Measurements from ENCODE around the gene IER3IP1.
"Not testable (repeated sequence)": the region's sequence is repeated elsewhere in the genome, so short reads cannot be mapped to it uniquely, and the experiment has no call there.

IER3IP1 gene, protein sequence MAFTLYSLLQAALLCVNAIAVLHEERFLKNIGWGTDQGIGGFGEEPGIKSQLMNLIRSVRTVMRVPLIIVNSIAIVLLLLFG

DNA sequence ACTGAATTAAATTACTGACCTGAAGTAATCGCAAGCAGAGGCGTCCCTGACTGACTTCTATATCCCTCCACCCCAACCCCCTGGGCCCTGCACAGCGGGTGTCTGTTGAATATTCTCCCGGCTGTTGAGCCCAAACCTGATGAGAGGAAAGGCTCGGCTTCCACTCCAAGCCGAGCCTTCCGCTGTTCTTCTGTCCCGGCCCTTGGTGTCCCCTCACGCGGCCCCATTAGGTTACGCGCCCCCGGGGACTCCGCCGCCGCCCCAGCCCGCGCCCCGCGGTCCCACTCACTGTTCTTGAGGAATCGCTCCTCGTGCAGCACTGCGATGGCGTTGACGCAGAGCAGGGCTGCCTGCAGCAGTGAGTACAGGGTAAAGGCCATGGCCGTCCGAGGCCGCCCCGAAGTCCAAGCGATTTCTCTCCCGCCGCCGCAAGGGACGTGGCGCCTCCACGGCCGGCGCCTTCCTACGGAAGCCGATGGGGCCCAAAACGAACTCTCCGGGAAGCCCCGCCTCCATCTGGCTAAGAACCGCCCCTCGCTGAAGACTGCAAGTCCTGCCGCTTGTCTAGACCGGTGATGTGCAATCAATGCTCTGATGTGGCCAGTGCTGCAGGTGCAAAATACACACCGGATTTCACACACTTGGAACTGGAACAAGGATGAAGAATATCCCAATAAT is at the start of gene IER3IP1:
Gene IER3IP1 (minus strand): TSS at position 467 of the 678 bp plus-strand sequence. CDS start 87 bp downstream, at position 380.
- peak; percentile 83 for DNase-seq

DNA sequence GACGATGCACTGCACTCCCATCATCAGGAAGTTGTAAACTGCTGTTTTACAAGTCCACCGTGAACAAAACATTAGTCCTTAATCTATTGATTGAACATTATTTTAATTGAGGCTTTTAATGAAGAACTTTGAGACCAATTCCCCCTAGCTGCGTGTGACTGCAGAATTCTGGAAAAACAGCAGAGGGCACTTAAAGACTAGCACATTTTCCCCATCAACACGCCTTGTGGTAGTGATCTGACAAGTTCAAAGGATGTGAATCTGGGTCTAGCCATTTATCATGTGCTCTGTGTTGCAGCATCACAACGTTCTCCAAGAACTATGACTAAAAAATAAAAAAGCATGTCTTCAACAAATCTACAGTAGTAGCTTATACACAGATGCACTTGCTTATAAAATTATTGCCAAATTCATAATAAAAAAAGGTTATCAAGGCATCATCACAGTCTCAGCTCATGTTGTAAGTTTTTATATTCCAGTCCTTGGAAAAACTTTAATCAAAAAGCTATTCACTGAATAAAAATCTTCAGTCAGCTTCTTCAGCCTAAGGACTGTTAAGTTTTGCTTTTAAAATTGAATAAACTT is 39.5 kb upstream of the IER3IP1 start:
- peak; percentile 14 for DNase-seq

DNA sequence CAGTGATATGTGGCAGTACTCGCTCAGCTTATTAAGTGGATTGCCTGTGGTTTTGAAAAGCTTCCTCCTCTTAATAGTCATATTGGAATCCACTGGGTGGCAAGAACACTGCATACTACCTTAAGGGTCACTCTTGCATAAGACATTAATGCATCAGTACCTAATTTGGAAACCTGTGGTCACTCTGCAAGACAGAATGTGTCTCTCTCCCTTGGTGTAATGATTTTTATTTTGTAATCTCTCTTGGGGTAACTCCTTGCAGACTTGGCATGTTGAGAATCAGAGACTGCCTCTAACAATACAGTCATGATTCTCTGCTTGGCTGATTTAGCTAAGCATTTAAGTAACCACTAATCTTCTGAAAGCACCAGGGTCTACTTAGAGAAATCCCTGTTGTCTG is 33.0 kb upstream of the IER3IP1 start:
- no peak for DNase-seq

DNA sequence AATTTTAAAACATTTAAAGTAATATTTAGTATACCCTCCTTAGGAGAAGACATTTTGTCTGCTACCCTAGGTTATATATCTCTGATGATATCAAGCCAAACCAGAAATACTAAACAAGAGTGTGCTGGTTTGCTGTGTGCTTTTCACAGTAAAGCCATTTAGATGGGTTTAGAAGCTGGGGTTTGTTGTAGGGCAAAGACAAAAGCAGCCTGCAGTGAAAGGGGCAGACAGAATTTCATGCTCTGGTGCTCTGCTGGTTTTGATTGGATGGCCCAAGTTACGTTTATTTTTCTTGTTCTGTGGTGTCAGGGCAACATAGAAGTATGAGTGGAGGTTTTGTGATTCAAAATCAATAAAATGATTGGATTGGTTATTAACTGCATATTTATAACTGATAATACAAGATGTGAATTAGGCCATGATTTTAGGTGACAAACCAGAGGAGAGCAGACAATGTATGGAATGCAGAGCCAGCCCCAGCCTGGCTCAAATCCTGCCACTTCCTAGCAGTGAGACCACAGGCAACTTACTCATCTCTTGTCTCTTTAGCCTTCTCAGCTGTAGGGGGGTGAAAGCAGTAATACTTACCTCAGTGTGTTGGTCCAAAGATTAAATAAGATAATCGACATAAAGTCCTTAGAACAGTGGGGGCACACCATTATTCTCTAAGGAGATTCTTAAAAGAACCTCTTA is 30.9 kb upstream of the IER3IP1 start:
- no peak for DNase-seq

DNA sequence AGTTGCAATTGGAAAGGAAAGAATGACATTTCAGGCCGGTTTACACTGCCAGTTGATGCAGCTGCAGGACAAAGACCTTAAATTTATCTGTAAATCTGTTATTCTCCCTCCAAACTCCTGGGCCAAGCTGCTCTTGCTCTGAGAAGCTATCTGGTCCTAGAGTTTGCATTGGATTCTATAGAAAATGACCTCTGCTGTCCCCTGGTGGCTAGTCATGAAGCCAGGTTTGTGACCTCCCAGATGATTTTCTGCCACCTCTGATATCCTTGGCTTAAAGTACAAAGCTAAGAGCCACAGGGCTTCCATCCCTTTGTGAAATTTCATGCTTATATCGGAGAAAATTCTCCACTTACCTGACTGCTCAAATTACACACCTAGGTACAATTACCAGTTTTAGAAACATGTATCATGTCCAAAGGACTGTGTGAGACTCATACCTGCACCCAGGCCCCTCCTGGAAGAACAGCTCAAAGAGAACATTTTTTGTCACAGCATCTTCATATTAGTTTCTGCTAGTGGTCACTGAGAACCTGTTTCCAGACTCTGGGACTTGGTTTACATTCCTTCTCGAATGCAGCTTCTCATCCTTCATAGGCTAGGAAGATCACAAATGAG is 28.9 kb upstream of the IER3IP1 start:
- peak; percentile 4 for DNase-seq

DNA sequence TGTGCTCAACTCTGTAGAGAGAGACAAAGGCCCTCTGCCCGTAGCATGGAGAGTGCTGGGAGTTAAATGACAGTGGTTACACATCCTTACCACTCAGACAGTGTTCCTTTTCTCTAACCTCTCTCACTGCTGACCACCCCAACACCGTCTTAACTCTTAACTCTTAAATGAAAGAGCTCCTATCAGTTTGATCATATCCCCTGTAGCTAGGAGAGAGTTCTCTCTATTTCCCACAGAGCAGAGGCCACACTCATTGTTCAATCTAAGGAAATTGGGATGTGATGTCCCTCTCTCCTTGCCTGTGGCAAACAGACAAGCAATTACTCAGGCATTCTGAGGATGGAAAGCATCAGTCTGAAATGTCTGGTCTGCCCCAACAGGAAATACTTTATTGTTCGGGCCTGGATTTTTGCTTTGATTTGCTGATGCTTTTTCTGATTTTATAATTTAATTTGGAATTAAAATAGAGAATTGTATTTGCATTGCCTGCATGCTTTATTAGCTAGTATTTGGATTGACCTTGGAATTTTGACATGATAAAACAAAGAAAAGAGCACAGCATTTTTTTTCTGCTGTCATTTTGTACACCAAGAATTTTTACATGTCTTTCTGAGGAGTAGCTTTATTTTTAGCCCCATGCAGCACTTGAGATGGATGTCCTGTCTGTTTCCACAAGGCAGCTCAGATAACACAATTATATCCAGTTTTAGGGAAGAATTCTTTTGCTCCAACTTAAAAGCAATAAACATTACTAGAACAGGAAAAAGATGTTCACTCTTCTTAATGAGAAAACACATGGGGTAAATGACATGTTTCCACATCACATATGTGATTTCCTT is 27.7 kb upstream of the IER3IP1 start:
- DNase-seq, result no peak

DNA sequence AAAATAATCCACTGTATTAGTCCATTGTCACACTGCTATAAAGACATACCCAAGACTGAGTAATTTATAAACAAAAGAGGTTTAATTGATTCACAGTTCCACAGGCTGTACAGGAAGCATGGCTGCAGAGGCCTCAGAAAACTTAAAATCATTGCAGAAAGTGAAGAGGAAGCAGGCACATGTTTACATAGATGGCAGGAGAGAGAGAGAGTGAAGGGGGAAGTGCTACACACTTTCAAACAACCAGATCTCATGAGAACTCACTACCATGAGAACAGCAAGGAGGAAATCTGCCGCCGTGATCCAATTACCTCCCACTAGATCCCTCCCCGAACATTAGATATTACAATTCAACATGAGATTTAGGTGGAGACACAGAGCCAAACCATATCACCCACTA is 19.8 kb upstream of the IER3IP1 start:
- DNase-seq, result not testable (repeated sequence)

DNA sequence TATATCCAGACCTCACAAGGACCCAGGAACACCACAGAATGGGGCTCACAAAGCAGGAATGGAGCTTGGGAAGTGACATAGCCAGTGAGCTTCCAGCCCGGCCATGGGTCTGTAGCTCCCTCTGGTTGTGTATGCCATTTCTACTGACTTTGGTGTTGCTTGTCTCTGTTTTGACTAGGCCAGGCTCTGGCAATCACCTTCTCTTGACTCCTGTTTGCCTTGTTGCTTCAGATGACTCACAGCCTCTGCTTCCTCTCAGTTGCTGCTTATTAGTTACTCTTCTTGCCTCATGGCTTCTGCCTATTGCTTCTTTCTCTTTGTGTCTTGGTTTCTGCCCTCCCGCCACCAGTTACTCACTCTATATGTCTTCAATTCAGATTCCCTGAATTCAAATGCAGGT is 15.8 kb upstream of the IER3IP1 start:
- DNase-seq, result no peak

DNA sequence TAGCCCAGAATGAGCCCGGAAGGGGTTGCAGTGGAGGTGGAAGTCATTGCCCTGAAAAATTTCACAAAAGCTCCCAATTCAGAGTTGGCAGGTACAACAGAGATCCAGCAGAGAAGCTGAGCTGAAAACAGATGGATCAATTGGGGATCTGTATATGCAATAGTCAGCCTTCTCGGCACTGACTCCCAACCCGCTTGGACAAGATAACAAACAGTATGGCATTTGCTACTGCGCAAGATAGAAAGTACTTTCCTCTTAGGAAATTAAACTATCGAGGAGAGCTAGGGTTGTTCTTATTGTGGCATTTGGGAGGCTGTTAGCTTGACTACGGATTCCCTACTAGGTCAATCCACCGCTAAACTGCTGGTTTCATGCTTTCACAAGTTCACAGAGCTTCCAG is 11.6 kb upstream of the IER3IP1 start:
- no peak for DNase-seq

DNA sequence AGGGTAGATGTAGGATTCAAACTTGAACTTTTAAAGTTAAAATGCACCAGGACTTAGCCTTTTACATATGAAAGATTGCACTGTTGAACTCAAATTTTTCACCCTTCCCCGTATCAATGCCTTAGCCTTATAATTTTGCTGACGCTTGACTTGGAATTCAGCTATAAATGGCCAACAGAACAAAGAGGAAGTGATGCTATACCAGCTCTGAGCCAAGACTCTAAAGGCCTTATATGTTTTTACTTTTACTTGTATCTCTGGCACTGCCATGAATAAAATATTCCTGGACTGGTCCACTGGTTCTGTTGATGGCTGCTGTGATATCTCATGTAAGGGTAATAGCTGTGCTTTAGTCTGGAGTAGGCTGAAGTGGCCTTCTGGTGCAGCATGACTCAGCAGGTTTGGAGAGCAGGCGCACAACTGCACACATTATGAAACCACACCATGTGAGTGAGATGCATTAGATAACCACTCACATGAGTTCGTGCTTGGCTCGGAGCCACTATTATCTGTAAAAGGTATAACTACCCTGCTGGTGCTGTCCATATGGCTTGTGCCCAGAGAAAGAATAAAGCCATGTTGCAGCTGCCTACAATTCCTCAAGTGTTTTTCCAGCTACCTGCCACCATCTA is 8.4 kb upstream of the IER3IP1 start:
- DNase-seq, result no peak

DNA sequence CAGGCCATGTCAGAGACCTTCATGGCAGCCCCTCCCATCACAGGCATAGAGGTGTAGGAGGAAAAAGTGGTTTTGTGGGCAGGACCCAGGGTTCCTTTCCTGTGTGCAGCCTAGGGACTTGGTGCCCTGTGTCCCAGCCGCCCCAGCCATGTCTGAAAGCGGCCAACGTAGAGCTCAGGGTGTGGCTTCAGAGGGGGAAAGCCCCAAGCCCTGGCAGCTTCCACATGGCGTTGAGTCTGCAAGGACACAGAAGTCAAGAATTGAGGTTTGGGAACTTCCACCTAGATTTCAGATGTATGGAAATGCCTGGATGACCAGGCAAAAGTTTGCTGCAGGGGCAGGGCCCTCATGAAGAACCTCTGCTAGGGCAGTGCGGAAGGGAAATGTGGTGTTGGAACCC is 6.0 kb upstream of the IER3IP1 start:
- not testable (repeated sequence) for DNase-seq

DNA sequence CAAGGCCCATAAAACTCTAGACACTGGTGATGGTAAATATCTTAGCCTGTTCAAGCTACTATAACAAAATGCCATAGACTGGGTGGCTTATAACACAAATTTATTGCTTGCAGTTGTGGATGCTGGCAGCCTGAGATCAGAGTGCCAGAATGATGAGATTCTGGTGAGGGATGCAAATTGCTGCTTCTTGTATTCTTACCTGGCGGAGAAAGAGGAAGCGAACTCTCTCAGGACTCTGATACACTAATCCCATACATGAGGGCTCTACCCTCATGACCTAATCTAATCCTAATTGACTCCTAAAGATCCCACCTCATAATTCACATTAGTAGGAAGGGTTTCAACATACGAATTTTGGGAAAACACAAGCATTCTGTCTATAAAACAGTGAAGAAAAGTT is 4.6 kb upstream of the IER3IP1 start:
- no peak for DNase-seq

DNA sequence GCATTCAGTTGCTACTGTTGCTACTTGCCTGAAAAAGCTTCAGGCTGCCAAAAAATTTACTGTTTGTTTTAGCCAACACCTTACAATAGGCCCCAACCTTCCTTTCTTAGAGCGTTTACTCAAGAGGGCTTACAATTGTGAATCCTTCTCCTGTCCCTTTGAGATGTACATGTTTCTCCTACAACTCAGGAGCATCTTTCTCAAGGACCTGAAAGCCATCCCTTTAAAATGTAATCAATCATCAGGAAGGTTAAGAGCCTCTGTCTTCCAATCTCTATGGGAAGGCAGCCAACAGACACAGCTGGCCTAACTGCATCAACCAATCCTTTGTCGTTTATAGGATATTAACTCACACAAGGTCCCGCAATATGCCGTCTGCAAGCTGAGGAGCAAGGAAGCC is 3.4 kb upstream of the IER3IP1 start:
- no peak for DNase-seq

DNA sequence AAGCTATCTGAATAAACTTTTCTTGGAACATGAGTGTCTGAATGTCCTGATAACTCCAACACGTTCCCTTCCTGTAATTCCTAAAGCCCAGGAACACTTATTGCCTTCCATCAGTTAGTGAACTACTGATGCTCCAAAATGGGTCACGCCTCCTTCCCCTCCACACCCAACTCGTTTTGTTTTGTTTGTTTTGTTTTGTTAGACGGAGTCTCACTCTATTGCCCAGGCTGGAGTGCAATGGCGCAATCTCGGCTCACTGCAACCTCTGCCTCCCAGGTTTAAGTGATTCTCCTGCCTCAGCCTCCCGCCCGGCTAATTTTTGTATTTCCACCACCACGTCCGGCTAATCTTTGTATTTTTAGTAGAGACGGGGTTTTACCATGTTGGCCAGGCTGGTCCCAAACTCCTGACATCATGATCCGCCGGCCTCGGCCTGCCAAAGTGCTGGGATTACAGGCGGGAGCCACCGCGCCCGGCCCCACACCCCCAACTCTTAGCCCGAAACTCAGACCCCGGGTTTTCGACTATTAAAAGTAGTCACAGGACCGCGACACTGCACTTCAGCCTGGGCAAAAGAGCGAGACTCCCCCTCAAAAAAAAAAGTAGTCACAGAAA is 774 bp downstream of the IER3IP1 start:
- DNase-seq, result no peak

DNA sequence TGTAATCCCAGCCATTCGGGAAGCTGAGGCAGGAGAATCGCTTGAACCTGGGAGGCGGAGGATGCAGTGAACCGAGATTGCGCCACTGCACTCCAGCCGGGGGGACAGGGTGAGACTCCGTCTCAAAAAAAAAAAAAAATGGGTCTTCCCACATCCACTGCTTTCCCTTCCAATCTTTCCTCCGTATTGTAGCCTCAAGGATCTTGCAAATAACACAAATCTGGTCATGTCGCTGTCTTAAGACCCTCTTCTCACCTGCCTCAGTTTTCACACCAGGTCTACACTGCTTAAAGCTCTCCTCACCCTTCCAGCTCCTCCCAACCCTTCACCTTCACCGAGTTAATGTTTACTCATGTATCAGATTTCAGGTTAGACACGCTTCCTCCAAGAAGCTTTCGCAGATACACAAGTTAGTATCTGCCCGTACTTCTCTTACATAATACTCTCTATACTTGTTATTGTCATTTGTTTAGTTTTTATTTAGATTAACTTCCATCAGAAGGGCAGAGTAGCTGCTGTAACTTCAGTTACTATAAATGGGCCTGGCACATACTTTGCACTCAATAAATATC is 1.5 kb downstream of the IER3IP1 start:
- no peak for DNase-seq

DNA sequence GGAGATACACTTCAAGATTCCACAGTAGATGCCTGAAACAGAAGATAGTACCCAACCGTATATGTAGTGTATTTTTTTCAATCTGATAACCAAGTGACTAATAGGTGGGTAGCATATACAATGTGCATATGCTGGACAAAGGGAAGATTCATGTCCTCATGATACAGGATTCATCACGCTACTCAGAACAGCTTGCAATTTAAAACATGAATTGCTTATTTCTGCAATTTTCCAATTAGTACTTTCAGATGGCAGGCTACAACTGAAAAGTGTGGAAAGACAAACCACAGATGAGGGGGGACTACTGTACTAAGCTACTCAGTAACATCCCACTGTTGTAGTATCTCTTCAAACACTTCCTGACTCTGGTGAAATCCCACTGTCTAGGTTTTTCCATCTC is 3.7 kb downstream of the IER3IP1 start:
- no peak for DNase-seq

DNA sequence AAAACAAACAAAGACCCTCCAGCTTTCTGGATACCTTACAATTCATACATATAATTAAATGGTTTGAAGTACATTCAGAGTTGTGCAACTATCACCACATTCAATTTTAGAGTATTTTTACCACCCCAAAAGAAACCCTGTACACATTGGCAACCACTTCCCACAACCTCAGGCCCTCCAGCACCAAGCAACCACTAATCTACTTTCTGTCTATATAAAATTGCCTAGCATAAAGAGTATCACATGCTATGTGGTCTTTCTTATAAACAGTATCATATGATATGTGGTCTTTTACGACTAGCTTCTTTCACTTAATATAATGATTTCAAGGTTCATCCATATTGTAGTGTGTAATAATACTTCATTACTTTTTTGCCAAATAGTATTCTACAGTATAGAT is 7.3 kb downstream of the IER3IP1 start:
- no peak for DNase-seq

DNA sequence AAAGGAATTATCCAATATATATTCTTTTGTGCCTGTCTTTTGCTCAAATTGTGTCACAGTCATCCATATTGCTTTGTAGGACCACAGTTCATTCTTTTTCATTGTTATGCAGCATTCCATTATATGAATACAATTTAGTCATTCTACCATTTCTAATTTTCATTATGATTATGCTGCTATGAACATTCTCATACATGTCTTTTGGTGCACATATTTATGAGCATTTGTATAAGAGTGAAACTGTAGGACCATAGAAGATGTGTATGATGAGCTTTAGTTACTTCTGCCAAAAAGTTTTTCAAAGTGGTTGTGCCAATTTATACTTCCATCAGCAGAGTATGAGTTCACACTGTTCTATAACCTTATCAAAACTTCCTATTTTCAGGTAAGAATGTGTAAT is 7.7 kb downstream of the IER3IP1 start:
- DNase-seq, result no peak

DNA sequence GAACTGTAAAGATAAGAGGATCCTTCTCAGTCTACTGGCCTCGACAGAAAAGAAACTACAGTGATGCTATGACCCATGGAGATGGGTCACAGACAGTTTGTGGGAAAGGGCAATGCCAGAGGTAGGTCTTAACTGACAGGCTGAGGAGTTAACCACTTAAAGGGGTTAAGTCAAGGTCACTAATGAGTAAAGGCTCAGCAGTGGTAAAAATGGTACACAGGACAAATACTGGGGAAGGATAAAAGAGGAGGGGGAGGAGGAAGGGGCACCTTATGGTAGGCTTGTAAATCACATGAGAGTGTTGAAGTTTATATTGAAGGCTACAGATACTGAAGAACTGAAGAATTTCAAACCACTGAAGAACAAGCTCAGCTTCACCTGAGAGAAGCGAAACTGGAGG is 9.9 kb downstream of the IER3IP1 start:
- no peak for DNase-seq

DNA sequence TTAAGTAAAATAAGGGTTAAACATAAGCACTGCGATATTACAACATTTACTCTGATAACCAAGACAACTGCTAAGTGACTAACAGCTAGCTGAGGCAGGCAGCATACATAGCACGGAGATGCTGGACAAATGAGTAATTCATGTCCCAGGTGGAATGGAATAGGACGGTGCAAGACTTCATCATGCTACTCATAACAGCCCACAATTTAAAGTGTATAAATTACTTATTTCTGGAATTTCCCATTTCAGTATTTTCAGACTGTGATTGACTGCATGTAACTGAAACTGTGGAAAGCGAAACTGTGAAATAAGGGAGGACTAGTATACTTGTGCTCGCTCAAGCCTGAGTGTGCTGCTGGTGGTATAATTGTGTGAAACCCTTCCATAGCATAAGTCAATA is 12.9 kb downstream of the IER3IP1 start:
- no peak for DNase-seq

DNA sequence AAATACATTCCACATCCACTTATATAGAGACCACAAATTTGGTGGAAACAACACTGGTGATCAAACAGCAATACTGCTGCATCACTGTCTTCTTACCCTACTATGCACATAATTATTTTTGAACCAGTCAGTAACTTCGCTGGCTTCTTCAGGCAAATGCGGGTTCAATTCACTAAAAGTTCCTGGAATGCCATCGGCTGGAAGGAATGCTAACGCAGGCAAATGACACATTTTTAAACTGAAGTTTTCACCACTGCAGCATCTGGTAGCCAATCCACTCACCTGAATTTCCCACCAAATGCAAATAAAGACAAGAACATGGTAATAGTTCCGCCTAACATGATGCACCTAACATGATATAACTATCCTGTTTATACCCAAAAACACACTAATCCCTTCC is 15.9 kb downstream of the IER3IP1 start:
- DNase-seq, result no peak

DNA sequence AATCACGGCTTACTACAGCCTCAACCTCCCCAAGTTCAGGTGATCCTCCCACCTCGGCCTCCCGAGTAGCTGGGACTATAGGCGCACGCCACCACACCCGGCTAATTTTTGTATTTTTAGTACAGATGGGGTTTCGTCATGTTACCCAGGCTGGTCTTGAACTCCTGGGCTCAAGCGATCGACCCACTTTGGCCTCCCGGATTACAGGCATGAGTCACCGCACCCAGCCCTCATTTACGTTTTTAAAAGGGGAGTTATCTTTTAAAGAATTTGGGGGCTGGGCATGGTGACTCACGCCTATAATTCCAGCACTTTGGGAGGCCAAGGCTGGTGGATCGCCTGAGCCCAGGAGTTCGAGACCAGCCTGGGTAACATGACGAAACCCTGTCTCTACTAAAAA is 17.8 kb downstream of the IER3IP1 start:
- not testable (repeated sequence) for DNase-seq
